Inflammatory macrophage (primary cell): ENCODE results near the gene RFPL3.
"Not testable (repeated sequence)": the region's sequence is repeated elsewhere in the genome, so short reads cannot be mapped to it uniquely, and the experiment has no call there.

Experiments
- DNase-seq, 2 donors: peaks; one replicate each; pipeline ENCODE4 v3.0.0-alpha.2; 2020 to 2022

Gene RFPL3

GRCh38 chr22:32331236-32331917 is 26.3 kb upstream of the RFPL3 start:
- no peak for DNase-seq

- no peak for DNase-seq
These were observed 25.5 kb upstream of the RFPL3 start for GRCh38 chr22:32331918-32332725.

- DNase-seq = no peak
These were observed 24.4 kb upstream of the RFPL3 start for GRCh38 chr22:32333141-32333768.

- no peak for DNase-seq
These were observed 23.7 kb upstream of the RFPL3 start for GRCh38 chr22:32333769-32334659.

GRCh38 chr22:32334660-32335365 is 22.9 kb upstream of the RFPL3 start:
- no peak for DNase-seq

- no peak for DNase-seq
These were observed 22.2 kb upstream of the RFPL3 start for GRCh38 chr22:32335471-32335870.

- no peak for DNase-seq
These were observed 21.5 kb upstream of the RFPL3 start for GRCh38 chr22:32336121-32336603.

GRCh38 chr22:32336771-32337424 is 20.8 kb upstream of the RFPL3 start:
- DNase-seq = no peak

- DNase-seq = not testable (repeated sequence)
These were observed 20.2 kb upstream of the RFPL3 start for GRCh38 chr22:32337425-32337824.

- no peak for DNase-seq
These were observed 18.9 kb upstream of the RFPL3 start for GRCh38 chr22:32338757-32339156.

GRCh38 chr22:32339190-32340012 is 18.3 kb upstream of the RFPL3 start:
- no peak for DNase-seq

GRCh38 chr22:32340411-32340810 is 17.3 kb upstream of the RFPL3 start:
- DNase-seq = no peak

- DNase-seq = no peak
These were observed 16.4 kb upstream of the RFPL3 start for GRCh38 chr22:32341122-32341740.

GRCh38 chr22:32342977-32343376 is 14.7 kb upstream of the RFPL3 start:
- DNase-seq = no peak

- no peak for DNase-seq
These were observed 13.7 kb upstream of the RFPL3 start for GRCh38 chr22:32343941-32344340.

GRCh38 chr22:32348031-32348611 is 9.5 kb upstream of the RFPL3 start:
- no peak for DNase-seq

GRCh38 chr22:32351875-32352274 is 5.8 kb upstream of the RFPL3 start:
- not testable (repeated sequence) for DNase-seq

GRCh38 chr22:32352681-32353080 is 5.0 kb upstream of the RFPL3 start:
- no peak for DNase-seq

GRCh38 chr22:32353292-32353691 is 4.4 kb upstream of the RFPL3 start:
- no peak for DNase-seq
